GM12892 (cell line): ENCODE results near the gene NAV3.

Experiments used
- POLR2A ChIP-seq: IDR thresholded peaks from 2 replicates; pipeline ENCODE4 v1.6.1; 2011; ENCODE audit warnings: low read depth, low read length, control low read depth
- TAF1 ChIP-seq: IDR thresholded peaks from 2 replicates; pipeline ENCODE4 v1.6.1; 2011; ENCODE audit warnings: low read depth, mild to moderate bottlenecking, control low read depth, low read length, borderline replicate concordance

DNA sequence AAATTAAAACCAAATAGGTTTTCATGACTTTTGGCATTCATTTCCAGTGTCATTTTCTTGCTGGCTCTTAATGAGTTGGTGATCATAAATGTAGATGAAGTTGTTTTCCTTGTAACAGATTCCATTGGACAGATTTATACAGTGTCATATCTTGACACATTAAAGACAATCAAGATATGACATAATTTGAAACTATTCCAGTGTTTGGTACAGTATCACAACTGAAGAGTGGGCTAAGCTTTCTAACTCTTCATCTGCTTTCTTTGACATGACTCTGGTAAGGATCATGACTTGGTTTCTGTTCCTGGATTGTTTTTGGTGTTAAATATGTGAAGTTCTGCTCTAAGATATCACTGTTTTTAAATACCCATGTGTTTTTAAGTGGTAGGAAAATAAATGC, 289.6 kb downstream of the NAV3 start:
- TF ChIP-seq TAF1 (no peak), POLR2A (no peak)
